Measurements from ENCODE around the gene MAN1A1.

- TF ChIP-seq BACH1 (IDR thresholded peaks at IDR 0.05; ENCODE audit: low read length) (no peak), HDAC2 (IDR thresholded peaks at IDR 0.05; ENCODE audit: borderline replicate concordance in 1 of 2, low read depth in 2 of 2, low read length in 2 of 2) (no peak), ATF3 (IDR thresholded peaks at IDR 0.05; ENCODE audit: insufficient read depth, low read depth, low read length) (no peak), RFX5 (IDR thresholded peaks at IDR 0.05; ENCODE audit: borderline replicate concordance, low read depth, low read length) (no peak), EZH2 (IDR thresholded peaks at IDR 0.05; ENCODE audit: low read depth, low read length, severe bottlenecking) (no peak), CHD1 (IDR thresholded peaks at IDR 0.05; ENCODE audit: low read depth, low read length) (no peak)
These were observed 186.6 kb downstream of the MAN1A1 start for GRCh38 chr6:119163006-119163405.
